Vagina (tissue), 2 donors: ENCODE measurements around the gene MMP24OS.

Source experiments
- CTCF ChIP-seq, 3 experiments: fragments of 450-650 bp in 2 of 3; fragments of 200-600 bp in 1 of 3; sonication (generic) in 1 of 3; IDR thresholded peaks; one replicate each; pipeline ENCODE4 v1.5.1; 2017 to 2019; ENCODE audit warnings: antibody characterized with exemption in 3 of 3, mild to moderate bottlenecking in 2 of 3, moderate library complexity in 2 of 3
- POLR2A ChIP-seq, 2 donors: fragments of 450-650 bp; IDR thresholded peaks; one replicate each; pipeline ENCODE4 v1.6.1; 2017; ENCODE audit warnings: antibody characterized with exemption in 2 of 2, mild to moderate bottlenecking in 2 of 2, moderate library complexity in 2 of 2
- POLR2AphosphoS5 ChIP-seq, 2 donors: sonication (generic); formaldehyde crosslinking; IDR thresholded peaks; one replicate each; pipeline ENCODE4 v1.9.0; 2017; ENCODE audit warnings: antibody characterized with exemption in 2 of 2, mild to moderate bottlenecking in 2 of 2, low read depth in 1 of 2; ENCODE audit not compliant: insufficient read depth in 1 of 2

- TF ChIP-seq CTCF (IDR thresholded peaks at IDR 0.05) (no peak), POLR2AphosphoS5 (IDR thresholded peaks at IDR 0.05; ENCODE audit: insufficient read depth in 1 of 2, low read depth in 1 of 2) (no peak), POLR2A (IDR thresholded peaks at IDR 0.05) (no peak)
Measured at GRCh38 chr20:35251613-35251940, 26.3 kb downstream of the MMP24OS start.
